ENCODE results near the gene SIN3B.
"Not testable (repeated sequence)": the region's sequence is repeated elsewhere in the genome, so short reads cannot be mapped to it uniquely, and the experiment has no call there.

SIN3B gene

GRCh38 chr19:16872728-16873127 is 43.5 kb downstream of the SIN3B start:
- DNase-seq = no peak

- DNase-seq = no peak
Observed at GRCh38 chr19:16873594-16873993, 44.4 kb downstream of the SIN3B start.

GRCh38 chr19:16874250-16874977 is 45.2 kb downstream of the SIN3B start:
- no peak for DNase-seq

GRCh38 chr19:16874978-16875299 is 45.7 kb downstream of the SIN3B start:
- DNase-seq = not testable (repeated sequence)

- DNase-seq = no peak
Observed at GRCh38 chr19:16875584-16876555, 46.7 kb downstream of the SIN3B start.

- no peak for DNase-seq
Observed at GRCh38 chr19:16876904-16877361, 47.7 kb downstream of the SIN3B start.

GRCh38 chr19:16877581-16877980 is 48.4 kb downstream of the SIN3B start:
- DNase-seq = no peak

- no peak for DNase-seq
Observed at GRCh38 chr19:16878181-16878965, 49.2 kb downstream of the SIN3B start.

GRCh38 chr19:16880884-16881554 is 51.8 kb downstream of the SIN3B start:
- no peak for DNase-seq

- no peak for DNase-seq
Observed at GRCh38 chr19:16882146-16882545, 52.9 kb downstream of the SIN3B start.

GRCh38 chr19:16883522-16883921 is 54.3 kb downstream of the SIN3B start:
- no peak for DNase-seq

- DNase-seq = no peak
Observed at GRCh38 chr19:16885166-16885565, 56.0 kb downstream of the SIN3B start.

- DNase-seq = no peak
Observed at GRCh38 chr19:16886305-16886880, 57.2 kb downstream of the SIN3B start.

- DNase-seq = no peak
Observed at GRCh38 chr19:16887353-16888265, 58.4 kb downstream of the SIN3B start.

- DNase-seq = no peak
Observed at GRCh38 chr19:16888629-16889365, 59.6 kb downstream of the SIN3B start, which contains the start of gene F2RL3. Gene F2RL3 (plus strand): TSS chr19:16888999. CDS start chr19:16889190, 191 bp downstream.

GRCh38 chr19:16889366-16889882 is 60.2 kb downstream of the SIN3B start:
- no peak for DNase-seq

GRCh38 chr19:16889883-16890460 is 60.8 kb downstream of the SIN3B start:
- DNase-seq = no peak

- no peak for DNase-seq
Observed at GRCh38 chr19:16890461-16891184, 61.4 kb downstream of the SIN3B start.

All from T1000 (cell line).